ENCODE results near the gene SETSIP.

GRCh38 chr1:92051948-92052347 is 23.3 kb downstream of the SETSIP start:
- TF ChIP-seq CTCF (IDR thresholded peaks at IDR 0.05; ENCODE audit: insufficient read depth, low read length) (no peak), POLR2AphosphoS5 (IDR thresholded peaks at IDR 0.05; ENCODE audit: low read depth) (no peak), REST (IDR thresholded peaks at IDR 0.05; ENCODE audit: insufficient replicate concordance, low read depth) (no peak), SPI1 (IDR thresholded peaks at IDR 0.05; ENCODE audit: borderline replicate concordance, low read depth) (no peak), GABPA (IDR thresholded peaks at IDR 0.05; ENCODE audit: low read depth) (no peak)
